Caco-2 (cell line): Measurements from ENCODE around the gene CYTL1. TPM values are rescaled to one million over a fixed set of nuclear protein-coding genes. Genes with fewer than 3 reads are reported as not detected.

Experiments used
- BruUV-seq: library from RNA; stranded (reverse); fragments of 400-500 nt; replicated peaks from 2 replicates; lab custom pipeline; 2021; lab: Mats Ljungman, UMichigan
- CTCF ChIA-PET: fragments of 300-600 bp; sonication (Branson Sonifier 250); formaldehyde crosslinking; loops from one replicate; lab custom pipeline; 2022; ENCODE audit warnings: antibody characterized with exemption; lab: Charles Lee
- POLR2A ChIA-PET: fragments of 300-600 bp; sonication (Branson Sonifier 250); formaldehyde crosslinking; loops from one replicate; lab custom pipeline; 2022; ENCODE audit warnings: antibody characterized with exemption; lab: Charles Lee
- DNase-seq, 2 experiments: peaks; one replicate each; pipeline versions ENCODE4 v3.0.0 to v3.0.0-alpha.2; 2020 to 2022
- H3K27me3 ChIP-seq: replicated peaks from 2 replicates; pipeline ENCODE4 v1.6.0; 2011; ENCODE audit warnings: low read length; ENCODE audit not compliant: control insufficient read depth, insufficient read depth
- H3K36me3 ChIP-seq: 2 replicates; pipeline ENCODE4 v1.5.1; 2011; ENCODE audit warnings: low read length; ENCODE audit not compliant: control insufficient read depth, insufficient read depth
- H3K4me1 ChIP-seq: fragments of 250-450 bp; sonication (Bioruptor Pico); 2 replicates; pipeline ENCODE4 v1.5.1; 2020; ENCODE audit warnings: mild to moderate bottlenecking
- H3K4me3 ChIP-seq: 2 replicates; pipeline ENCODE4 v1.5.1; 2011; ENCODE audit warnings: low read depth, mild to moderate bottlenecking, control low read depth, low read length
- H3K9me3 ChIP-seq: fragments of 250-450 bp; sonication (Bioruptor Pico); 2 replicates; pipeline ENCODE4 v1.5.1; 2020; ENCODE audit warnings: mild to moderate bottlenecking, moderate library complexity
- H3K27ac Mint-ChIP-seq: one replicate; pipeline ENCODE4 v1.8.0; 2022; ENCODE audit warnings: mixed read lengths; ENCODE audit not compliant: unreplicated experiment
- H3K27me3 Mint-ChIP-seq: one replicate; pipeline ENCODE4 v1.8.0; 2022; ENCODE audit warnings: mixed read lengths; ENCODE audit not compliant: insufficient read depth, unreplicated experiment
- H3K36me3 Mint-ChIP-seq: one replicate; pipeline ENCODE4 v1.8.0; 2022; ENCODE audit warnings: mild to moderate bottlenecking, mixed read lengths; ENCODE audit not compliant: insufficient read depth, unreplicated experiment
- H3K4me1 Mint-ChIP-seq: one replicate; pipeline ENCODE4 v1.8.0; 2022; ENCODE audit warnings: low read depth, mixed read lengths; ENCODE audit not compliant: unreplicated experiment
- H3K4me3 Mint-ChIP-seq: one replicate; pipeline ENCODE4 v1.8.0; 2022; ENCODE audit warnings: mild to moderate bottlenecking, moderate library complexity, mixed read lengths; ENCODE audit not compliant: unreplicated experiment
- H3K9me3 Mint-ChIP-seq: one replicate; pipeline ENCODE4 v1.8.0; 2022; ENCODE audit warnings: mixed read lengths; ENCODE audit not compliant: unreplicated experiment
- CTCF ChIP-seq, 2 experiments: fragments of 200-600 bp in 1 of 2; IDR thresholded peaks; 1 replicate in 1 of 2; 2 replicates in 1 of 2; pipeline versions ENCODE4 v1.5.1 to v1.8.0; 2011 to 2022; ENCODE audit warnings: antibody characterized with exemption in 1 of 2, control low read depth in 1 of 2, inconsistent platforms in 1 of 2, low read depth in 1 of 2, low read length in 1 of 2, mild to moderate bottlenecking in 1 of 2, moderate library complexity in 1 of 2; ENCODE audit not compliant: insufficient read depth in 1 of 2, severe bottlenecking in 1 of 2, unreplicated experiment in 1 of 2
- intact Hi-C: fragments of 100-400 bp; cut with micrococcal nuclease; formaldehyde crosslinking; loops from one replicate; pipeline ENCODE4 v1.10.0; 2022; ENCODE audit not compliant: unreplicated experiment
- total RNA-seq: library from RNA; stranded (reverse); gene quantifications from 2 replicates; pipeline ENCODE4 v1.2.3, GENCODE V29; 2022

Gene CYTL1
- total RNA-seq, 1 experiment from 2014 or later = not detected

GRCh38 chr4:4980621-4981230 is 38.5 kb downstream of the CYTL1 start:
- ChIA-PET CTCF (no interaction called here), POLR2A (no interaction called here)
- Mint-ChIP-seq H3K4me1 (no peaks in the 10 kb centered on the region), H3K27ac (no peak overlapping the region), H3K4me3 (no peak overlapping the region), H3K27me3 (no peaks in the 10 kb centered on the region), H3K9me3 (peaks cover 36% of the 10 kb centered on the region), H3K36me3 (no peaks in the 10 kb centered on the region)
- H3K4me1 ChIP-seq = no peaks in the 10 kb centered on the region
- H3K4me3 ChIP-seq = no peak overlapping the region
- intact Hi-C loops = no loop called here
- no peak for DNase-seq
- peaks cover under 1% of the 10 kb centered on the region; the same call in 1 of the 2 replicates for H3K9me3 ChIP-seq
- no peaks in the 10 kb centered on the region for H3K27me3 ChIP-seq
- TF ChIP-seq CTCF (IDR thresholded peaks at IDR 0.05; ENCODE audit: insufficient read depth in 1 of 2, low read depth in 1 of 2, low read length in 1 of 2, severe bottlenecking in 1 of 2, unreplicated experiment in 1 of 2) = no peak
- no TSS peak for BruUV-seq
- no peaks in the 10 kb centered on the region for H3K36me3 ChIP-seq

- Mint-ChIP-seq H3K36me3 (no peaks in the 10 kb centered on the region), H3K27ac (no peak overlapping the region), H3K9me3 (peaks cover 41% of the 10 kb centered on the region), H3K27me3 (no peaks in the 10 kb centered on the region), H3K4me1 (no peaks in the 10 kb centered on the region), H3K4me3 (no peak overlapping the region)
- Histone ChIP-seq H3K27me3 (no peaks in the 10 kb centered on the region), H3K9me3 (peaks cover 8% of the 10 kb centered on the region), H3K36me3 (no peaks in the 10 kb centered on the region), H3K4me3 (no peak overlapping the region), H3K4me1 (no peaks in the 10 kb centered on the region)
- TF ChIP-seq CTCF (IDR thresholded peaks at IDR 0.05; ENCODE audit: insufficient read depth in 1 of 2, low read depth in 1 of 2, low read length in 1 of 2, severe bottlenecking in 1 of 2, unreplicated experiment in 1 of 2) = no peak
- intact Hi-C loops = no loop called here
- POLR2A ChIA-PET = no interaction called here
- CTCF ChIA-PET = no interaction called here
- no peak for DNase-seq
- no TSS peak for BruUV-seq
These were observed 39.3 kb downstream of the CYTL1 start for GRCh38 chr4:4979971-4980370.

- no TSS peak for BruUV-seq
- intact Hi-C loops = no loop called here
These were observed 44.5 kb downstream of the CYTL1 start for GRCh38 chr4:4974727-4975126.

More at GRCh38 chr4:4974727-4975126, 44.5 kb downstream of the CYTL1 start:
- Mint-ChIP-seq H3K36me3 (no peaks in the 10 kb centered on the region), H3K4me1 (no peaks in the 10 kb centered on the region), H3K4me3 (no peak overlapping the region), H3K9me3 (peaks cover 48% of the 10 kb centered on the region), H3K27ac (no peak overlapping the region), H3K27me3 (no peaks in the 10 kb centered on the region)
- Histone ChIP-seq H3K4me3 (no peak overlapping the region), H3K4me1 (no peaks in the 10 kb centered on the region), H3K27me3 (no peaks in the 10 kb centered on the region), H3K36me3 (no peaks in the 10 kb centered on the region), H3K9me3 (peaks cover 14% of the 10 kb centered on the region)
- ChIA-PET POLR2A (no interaction called here), CTCF (no interaction called here)
- no peak for TF ChIP-seq CTCF (IDR thresholded peaks at IDR 0.05; ENCODE audit: insufficient read depth in 1 of 2, low read depth in 1 of 2, low read length in 1 of 2, severe bottlenecking in 1 of 2, unreplicated experiment in 1 of 2)
- no peak for DNase-seq
